Right lobe of liver (tissue), 6 donors: Measurements from ENCODE around the gene FLRT2. TPM values are rescaled to one million over a fixed set of nuclear protein-coding genes. Genes with fewer than 3 reads are reported as not detected.

Source experiments
- ATAC-seq, 4 donors: fragments of 200-7000 bp; cut with Tn5 transposase; one replicate each; pipeline ENCODE4 v1.9.1; 2020; ENCODE audit warnings: mild to moderate bottlenecking in 4 of 4, moderate library complexity in 4 of 4
- DNase-seq, 3 donors: peaks; one replicate each; pipeline ENCODE4 v3.0.0-alpha.2; 2020
- H3K27ac ChIP-seq, 3 donors: fragments of 200-600 bp; one replicate each; pipeline ENCODE4 v1.8.0; 2022
- H3K27me3 ChIP-seq, 2 donors: fragments of 200-600 bp; one replicate each; pipeline ENCODE4 v1.8.0; 2022
- H3K36me3 ChIP-seq, 4 donors: fragments of 200-600 bp; sonication (generic) in 1 of 4; one replicate each; pipeline versions ENCODE4 v1.5.1 to v1.8.0; 2017 to 2022; ENCODE audit warnings: control low read depth in 1 of 4
- H3K4me1 ChIP-seq, 4 donors: fragments of 200-600 bp; sonication (generic) in 1 of 4; one replicate each; pipeline versions ENCODE4 v1.5.1 to v1.8.0; 2017 to 2022; ENCODE audit warnings: control low read depth in 1 of 4
- H3K4me3 ChIP-seq, 3 donors: fragments of 200-600 bp; one replicate each; pipeline ENCODE4 v1.8.0; 2022
- H3K9me3 ChIP-seq, 4 donors: fragments of 200-600 bp; sonication (generic) in 1 of 4; one replicate each; pipeline versions ENCODE4 v1.5.1 to v1.8.0; 2017 to 2022; ENCODE audit warnings: control low read depth in 1 of 4
- CTCF ChIP-seq, 4 donors: fragments of 200-600 bp in 3 of 4; fragments of 450-650 bp in 1 of 4; IDR thresholded peaks; one replicate each; pipeline versions ENCODE4 v1.5.1 to v1.8.0; 2016 to 2022; ENCODE audit warnings: antibody characterized with exemption in 4 of 4, mild to moderate bottlenecking in 2 of 4
- POLR2A ChIP-seq: fragments of 450-650 bp; IDR thresholded peaks from one replicate; pipeline ENCODE4 v1.6.1; 2017; ENCODE audit warnings: antibody characterized with exemption, mild to moderate bottlenecking
- WGBS: methylation state at CpG from one replicate; pipeline ENCODE4 v1.1.6; 2018; ENCODE audit warnings: low coverage, low lambda C conversion rate; ENCODE audit not compliant: insufficient coverage; ENCODE audit errors: missing lambda C conversion rate; 5-methylcytosine and 5-hydroxymethylcytosine counted together
- intact Hi-C, 2 donors: fragments of 100-400 bp; cut with DNase I; formaldehyde crosslinking; loops; one replicate each; pipeline versions ENCODE4 v1.11.2 to v1.14.1; 2022
- total RNA-seq, 6 experiments: library from RNA; depleted of rRNA in 2 of 6; stranded (reverse); fragments of >200 nt in 2 of 6; fragmentation: NEBNext Ultra II Directional in 3 of 6; extraction: Animal tissue kit (Norgen Biotek cat#: 25700) in 3 of 6; gene quantifications; one replicate each; pipeline versions ENCODE4 v1.1.0 to v1.2.4, GENCODE V29; 2016 to 2023
- donor health status: DM: no; HTN: yes; CAD: no.
- donor health status: DM: no; HTN: no; CAD: no.
- donor health status: DM: no; HTN: no; CAD: no.
- donor health status: DM: no; HTN: yes; CAD: no.
- donor health status: DM: no; HTN: yes; CAD: no.

Gene FLRT2
- total RNA-seq, 6 experiments from 2014 or later = 0.12 to 4.1 (median 2.0) TPM

- no peaks in the 10 kb centered on the region for H3K4me1 ChIP-seq
- no peaks in the 10 kb centered on the region for H3K27me3 ChIP-seq
- TF ChIP-seq CTCF (IDR thresholded peaks at IDR 0.05) (no peak), POLR2A (no peak)
- H3K36me3 ChIP-seq = no peaks in the 10 kb centered on the region
- no peak for DNase-seq
- no peaks in the 10 kb centered on the region for H3K9me3 ChIP-seq
- ATAC-seq = no peak
- WGBS = 63% methylated on average over 3 of the region's 3 CpGs
- no peak overlapping the region for H3K4me3 ChIP-seq
- intact Hi-C loops = no loop called here
- no peak overlapping the region for H3K27ac ChIP-seq
Measured at GRCh38 chr14:85625925-85626585, 96.1 kb downstream of the FLRT2 start.

GRCh38 chr14:85634205-85634604 is 104.3 kb downstream of the FLRT2 start:
- H3K4me1 ChIP-seq = no peaks in the 10 kb centered on the region
- intact Hi-C loops = no loop called here
- TF ChIP-seq POLR2A (no peak), CTCF (IDR thresholded peaks at IDR 0.05) (no peak)

GRCh38 chr14:85644211-85644610 is 114.3 kb downstream of the FLRT2 start:
- Histone ChIP-seq H3K9me3 (no peaks in the 10 kb centered on the region), H3K27ac (no peak overlapping the region), H3K36me3 (no peaks in the 10 kb centered on the region), H3K27me3 (no peaks in the 10 kb centered on the region), H3K4me3 (no peak overlapping the region), H3K4me1 (no peaks in the 10 kb centered on the region)
- no peak for TF ChIP-seq POLR2A
- no peak for TF ChIP-seq CTCF (IDR thresholded peaks at IDR 0.05)
- DNase-seq (no peak), ATAC-seq (no peak)
- intact Hi-C loops = no loop called here
- WGBS = 48% methylated on average over 2 of the region's 2 CpGs

More at GRCh38 chr14:85634205-85634604, 104.3 kb downstream of the FLRT2 start:
- H3K27ac ChIP-seq = no peak overlapping the region
- H3K36me3 ChIP-seq = no peaks in the 10 kb centered on the region
- DNase-seq (no peak), ATAC-seq (no peak)
- no peaks in the 10 kb centered on the region for H3K9me3 ChIP-seq
- no peak overlapping the region for H3K4me3 ChIP-seq
- no peaks in the 10 kb centered on the region for H3K27me3 ChIP-seq

- no peak for ATAC-seq
- H3K4me3 ChIP-seq = no peak overlapping the region
- H3K9me3 ChIP-seq = no peaks in the 10 kb centered on the region
- TF ChIP-seq POLR2A (no peak), CTCF (IDR thresholded peaks at IDR 0.05) (no peak)
- H3K4me1 ChIP-seq = no peaks in the 10 kb centered on the region
- WGBS = no CpG with 5 or more reads among the region's 2 CpGs
- no peak overlapping the region for H3K27ac ChIP-seq
- H3K27me3 ChIP-seq = no peaks in the 10 kb centered on the region
- H3K36me3 ChIP-seq = no peaks in the 10 kb centered on the region
- no peak for DNase-seq
- intact Hi-C loops = no loop called here
Measured at GRCh38 chr14:85653029-85653428, 123.1 kb downstream of the FLRT2 start.
